GM13976 (cell line): ENCODE measurements around the gene HMGXB4.

Source experiments
- DNase-seq: peaks from one replicate; pipeline ENCODE4 v3.0.0; 2012; ENCODE audit warnings: low spot score
- CTCF ChIP-seq: IDR thresholded peaks from 2 replicates; pipeline ENCODE4 v1.5.1; 2012; ENCODE audit warnings: borderline replicate concordance, mild to moderate bottlenecking; ENCODE audit not compliant: insufficient read depth; ENCODE audit errors: extremely low read depth, missing control alignments, control extremely low read depth
- in situ Hi-C: fragments of 300-500 bp; cut with MboI; formaldehyde crosslinking; loops from one replicate; pipeline ENCODE4 v1.12.0; 2022; ENCODE audit warnings: low sequenced_read_pairs, mixed read lengths, inconsistent platforms; ENCODE audit not compliant: unreplicated experiment

Gene HMGXB4

DNA sequence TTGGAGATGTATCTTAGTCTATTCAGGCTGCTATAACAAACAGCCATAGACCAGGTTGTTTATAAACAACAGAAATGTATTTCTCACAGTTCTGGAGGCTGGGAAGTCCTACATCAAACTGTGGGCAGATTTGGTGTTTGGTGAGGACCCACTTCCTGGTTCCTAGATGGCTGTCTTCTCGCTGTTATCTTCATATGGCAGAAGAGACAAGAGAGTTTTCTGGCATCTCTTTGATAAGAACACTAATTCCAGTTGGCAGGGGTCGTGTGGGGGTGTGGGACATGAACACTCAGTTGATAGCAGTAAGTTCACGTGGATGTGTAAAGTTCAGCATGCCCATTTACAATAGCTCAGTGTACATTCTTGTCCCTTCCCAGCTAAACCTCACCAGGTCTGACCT is 41.3 kb upstream of the HMGXB4 start:
- DNase-seq, result no peak
- TF ChIP-seq CTCF, result no peak
- in situ Hi-C loops, result no loop called here

DNA sequence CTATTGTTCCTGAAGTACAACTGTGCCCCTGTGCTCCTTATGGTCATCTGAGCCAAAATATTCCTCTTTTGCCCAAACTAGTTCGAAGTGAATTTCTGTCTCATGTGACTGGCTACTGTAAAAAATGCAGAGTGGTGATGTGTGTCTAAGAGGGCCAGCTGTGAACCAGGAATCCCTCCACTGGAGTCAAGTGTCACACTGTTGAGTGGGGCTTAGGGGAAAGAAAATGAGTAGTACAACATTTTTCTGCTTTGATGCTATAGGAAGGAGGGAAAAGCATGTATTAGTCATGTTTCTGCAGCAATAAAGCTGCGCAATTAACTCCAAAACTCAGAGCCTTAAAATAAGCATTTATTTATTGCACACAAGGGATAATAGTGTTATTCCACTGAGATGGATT is 39.8 kb upstream of the HMGXB4 start:
- in situ Hi-C loops, result no loop called here
- no peak for DNase-seq
- no peak for TF ChIP-seq CTCF

GRCh38 chr22:35218079-35218478 is 39.2 kb upstream of the HMGXB4 start:
- TF ChIP-seq CTCF, result no peak
- in situ Hi-C loops, result no loop called here
- DNase-seq, result no peak

GRCh38 chr22:35219012-35219411 is 38.3 kb upstream of the HMGXB4 start:
- in situ Hi-C loops, result no loop called here
- no peak for DNase-seq
- no peak for TF ChIP-seq CTCF

DNA sequence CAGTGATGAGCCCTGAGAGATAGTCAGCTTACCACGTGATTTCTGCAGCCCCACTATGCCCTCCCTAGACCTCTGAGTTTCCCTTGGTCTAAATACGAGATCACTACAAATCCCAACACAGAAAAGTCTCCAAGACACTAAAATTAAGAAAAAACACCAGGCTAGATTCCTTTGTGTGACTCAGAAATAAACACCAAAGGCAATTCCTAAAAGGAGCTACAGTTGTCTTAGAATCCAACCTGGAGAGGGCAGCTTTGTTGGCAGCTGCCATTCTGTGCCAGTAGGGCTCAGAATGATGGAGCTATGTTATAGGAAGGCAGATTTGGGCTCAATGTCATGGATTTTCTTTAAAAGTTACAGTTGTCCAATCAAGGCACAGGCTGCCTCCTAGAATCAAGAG is 37.1 kb upstream of the HMGXB4 start:
- TF ChIP-seq CTCF, result no peak
- in situ Hi-C loops, result no loop called here
- DNase-seq, result no peak

DNA sequence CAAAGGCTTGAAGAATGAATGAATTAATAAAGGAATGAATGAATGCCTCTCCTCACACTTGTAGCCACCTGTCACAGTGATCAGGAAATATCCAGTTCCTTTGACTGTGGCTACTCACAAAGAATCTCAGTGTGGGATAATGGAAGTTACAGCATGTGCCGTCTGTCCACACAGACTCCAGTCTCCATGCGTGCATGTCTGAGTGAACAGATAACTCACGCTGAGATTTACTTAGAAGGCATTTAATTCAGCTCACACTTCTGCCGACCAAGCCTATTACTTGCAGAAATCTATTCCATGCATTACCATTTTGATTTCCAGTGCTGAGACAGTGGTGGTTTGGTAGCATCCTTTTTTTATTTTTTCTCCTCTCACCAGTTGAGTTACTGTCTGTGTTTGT is 32.3 kb upstream of the HMGXB4 start:
- in situ Hi-C loops, result no loop called here
- TF ChIP-seq CTCF, result no peak

More for the DNA sequence above, 32.3 kb upstream of the HMGXB4 start:
- no peak for DNase-seq
